Fibroblast of villous mesenchyme (primary cell): Measurements from ENCODE around the gene IQCE. TPM values are rescaled to one million over a fixed set of nuclear protein-coding genes. Genes with fewer than 3 reads are reported as not detected.

ENCODE experiments used
- DNase-seq: peaks from one replicate; pipeline ENCODE4 v3.0.0-alpha.2; 2010; ENCODE audit warnings: low read depth
- H3K4me3 ChIP-seq: 2 replicates; pipeline ENCODE4 v1.5.1; 2011; ENCODE audit warnings: low read depth, mild to moderate bottlenecking, low read length
- CTCF ChIP-seq: IDR thresholded peaks from 2 replicates; pipeline ENCODE4 v1.5.1; 2012; ENCODE audit warnings: low read depth, mild to moderate bottlenecking, low read length; ENCODE audit not compliant: insufficient read depth
- total RNA-seq: library from RNA; depleted of rRNA; stranded (reverse); fragments of >200 nt; gene quantifications from 2 replicates; pipeline ENCODE4 v1.2.3, GENCODE V29; 2012

The IQCE gene
- total RNA-seq, 1 donor, result 13.4 TPM

DNA sequence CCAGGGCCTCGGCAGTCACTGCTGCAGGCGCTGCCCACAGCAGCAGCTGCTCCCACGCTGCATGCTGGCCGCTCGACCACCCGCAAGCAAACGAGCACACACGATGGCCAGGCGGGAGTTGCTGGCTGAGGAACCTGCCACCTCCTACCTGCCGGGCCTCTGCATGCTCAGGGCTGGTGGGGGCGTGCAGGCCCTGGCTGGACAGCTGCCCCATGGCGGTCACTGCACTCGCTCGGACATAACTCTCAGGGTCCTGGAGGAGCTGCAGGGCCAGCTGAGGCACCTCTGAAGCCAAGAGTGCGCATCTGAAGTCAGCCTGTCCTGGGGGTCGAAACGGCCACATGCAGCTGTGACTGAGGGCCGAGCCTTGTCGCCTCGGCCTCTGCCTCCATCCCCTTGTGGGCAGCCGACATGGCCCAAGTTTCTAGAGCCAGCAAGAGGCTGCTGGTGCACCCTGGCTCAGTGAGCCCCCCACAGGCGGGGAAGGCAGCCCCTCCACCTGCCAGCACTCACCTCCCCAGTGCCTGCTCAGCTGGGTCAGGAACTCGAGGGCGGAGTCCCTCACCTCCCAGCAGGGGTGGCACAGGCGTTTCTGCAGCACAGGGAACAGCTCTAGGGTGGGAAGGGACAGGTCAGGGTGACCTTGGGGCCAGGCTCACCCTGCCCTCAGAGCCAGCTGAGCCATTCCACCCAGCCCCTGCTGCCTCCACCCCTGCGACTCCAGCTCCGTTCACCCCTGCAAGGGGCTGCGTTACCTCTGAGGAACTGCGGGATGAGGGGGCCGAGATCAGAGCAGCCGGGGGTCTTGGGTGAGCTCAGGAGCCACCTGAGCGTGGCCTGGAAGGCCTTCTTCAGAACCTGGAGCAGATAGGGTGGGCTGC, 19.5 kb upstream of the IQCE start:
- no peak overlapping the region for H3K4me3 ChIP-seq
- no peak for TF ChIP-seq CTCF
- DNase-seq, result no peak

DNA sequence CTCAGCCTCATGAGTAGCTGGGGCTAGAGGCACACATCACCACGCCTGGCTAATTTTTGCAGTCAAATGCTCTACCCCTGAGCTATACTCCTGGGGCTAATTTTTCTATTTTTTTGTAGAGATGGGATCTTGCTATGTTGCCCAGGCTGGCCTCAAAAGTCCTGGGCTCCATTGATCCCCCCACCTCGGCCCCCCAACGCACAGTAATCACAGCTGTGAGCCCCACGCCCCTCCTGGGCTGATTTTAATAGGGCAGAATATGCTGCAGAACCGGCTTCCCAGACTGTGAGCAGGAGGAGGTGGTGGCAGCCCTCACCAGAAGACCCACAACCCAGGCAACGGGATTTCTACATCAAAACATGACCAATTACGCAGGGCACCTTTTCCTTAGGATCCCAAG, 18.6 kb upstream of the IQCE start:
- no peak overlapping the region for H3K4me3 ChIP-seq
- TF ChIP-seq CTCF, result no peak
- DNase-seq, result no peak

- no peak overlapping the region for H3K4me3 ChIP-seq
- TF ChIP-seq CTCF, result no peak
- no peak for DNase-seq
These were observed 18.1 kb upstream of the IQCE start for GRCh38 chr7:2540641-2541051.

- no peak for DNase-seq
- TF ChIP-seq CTCF, result no peak
- H3K4me3 ChIP-seq, result no peak overlapping the region
These were observed 17.3 kb upstream of the IQCE start for GRCh38 chr7:2541291-2542010.

GRCh38 chr7:2542011-2542915, 16.5 kb upstream of the IQCE start:
- H3K4me3 ChIP-seq, result no peak overlapping the region
- TF ChIP-seq CTCF, result no peak
- no peak for DNase-seq
